DND-41 (cell line): ENCODE measurements around the gene LGR6.

Experiments used
- ATAC-seq: fragments of 200-7000 bp; cut with Tn5 transposase; 3 replicates; pipeline ENCODE4 v1.9.1; 2021; ENCODE audit warnings: low read depth; ENCODE audit not compliant: insufficient read depth
- DNase-seq: peaks from one replicate; pipeline ENCODE4 v3.0.0-alpha.2; 2020
- H2AFZ ChIP-seq: 2 replicates; pipeline ENCODE4 v1.6.0; 2012; ENCODE audit warnings: low read depth, low read length
- H3K27ac ChIP-seq: 2 replicates; pipeline ENCODE4 v1.5.1; 2012; ENCODE audit warnings: low read length, inconsistent platforms
- H3K27me3 ChIP-seq: fragments of 200-600 bp; sonication (generic); 2 replicates; pipeline ENCODE4 v1.6.0; 2012; ENCODE audit warnings: low read length, mild to moderate bottlenecking, inconsistent platforms; ENCODE audit not compliant: insufficient read depth, poor library complexity
- H3K36me3 ChIP-seq: 2 replicates; pipeline ENCODE4 v1.5.1; 2012; ENCODE audit warnings: low read length, inconsistent platforms; ENCODE audit not compliant: insufficient read depth
- H3K4me1 ChIP-seq: 2 replicates; pipeline ENCODE4 v1.5.1; 2012; ENCODE audit warnings: mild to moderate bottlenecking, low read length; ENCODE audit not compliant: insufficient read depth
- H3K4me2 ChIP-seq: 2 replicates; pipeline ENCODE4 v1.6.0; 2012; ENCODE audit warnings: mild to moderate bottlenecking, moderate library complexity, low read length, inconsistent platforms; ENCODE audit not compliant: insufficient read depth
- H3K4me3 ChIP-seq, 2 experiments: fragments of 200-600 bp in 1 of 2; shearing (Covaris generic) in 1 of 2; 2 replicates each; pipeline ENCODE4 v1.5.1; 2012 to 2016; ENCODE audit warnings: inconsistent platforms in 2 of 2, low read length in 2 of 2, mild to moderate bottlenecking in 2 of 2, low read depth in 1 of 2, moderate library complexity in 1 of 2
- H3K79me2 ChIP-seq: 2 replicates; pipeline ENCODE4 v1.6.0; 2012; ENCODE audit warnings: low read length, inconsistent platforms; ENCODE audit not compliant: insufficient read depth
- H3K9ac ChIP-seq: 2 replicates; pipeline ENCODE4 v1.6.0; 2012; ENCODE audit warnings: low read depth, mild to moderate bottlenecking, inconsistent platforms, low read length, moderate library complexity
- H3K9me3 ChIP-seq: 2 replicates; pipeline ENCODE4 v1.5.1; 2012; ENCODE audit warnings: low read length, moderate library complexity, mild to moderate bottlenecking, inconsistent platforms; ENCODE audit not compliant: insufficient read depth, severe bottlenecking
- H4K20me1 ChIP-seq: 2 replicates; pipeline ENCODE4 v1.6.0; 2012; ENCODE audit warnings: low read length; ENCODE audit not compliant: insufficient read depth
- CTCF ChIP-seq: IDR thresholded peaks from 2 replicates; pipeline ENCODE4 v1.5.1; 2012; ENCODE audit warnings: borderline replicate concordance, low read length, moderate library complexity, mild to moderate bottlenecking; ENCODE audit not compliant: poor library complexity, severe bottlenecking; ENCODE audit errors: extremely low read depth
- EZH2 ChIP-seq: IDR thresholded peaks from 3 replicates; pipeline ENCODE4 v1.6.1; 2012; ENCODE audit warnings: borderline replicate concordance, low read depth, mild to moderate bottlenecking, moderate library complexity, low read length, inconsistent platforms; ENCODE audit not compliant: severe bottlenecking

Gene LGR6

GRCh38 chr1:202279806-202280205, 86.2 kb downstream of the LGR6 start:
- H3K9ac ChIP-seq: no peak overlapping the region
- H3K79me2 ChIP-seq: no peaks in the 10 kb centered on the region
- TF ChIP-seq EZH2 (no peak), CTCF (no peak)
- no peak overlapping the region for H2AFZ ChIP-seq
- ATAC-seq (no peak), DNase-seq (no peak)
- peaks cover 9% of the 10 kb centered on the region for H3K27me3 ChIP-seq
- no peaks in the 10 kb centered on the region for H3K36me3 ChIP-seq
- no peak overlapping the region for H3K4me2 ChIP-seq
- no peak overlapping the region for H3K4me3 ChIP-seq
- no peaks in the 10 kb centered on the region for H3K9me3 ChIP-seq
- no peak overlapping the region for H3K27ac ChIP-seq
- H4K20me1 ChIP-seq: 0 out of 2 replicates have a peak, but pooled peaks cover 2% of the 10 kb centered on the region
- H3K4me1 ChIP-seq: no peaks in the 10 kb centered on the region

DNA sequence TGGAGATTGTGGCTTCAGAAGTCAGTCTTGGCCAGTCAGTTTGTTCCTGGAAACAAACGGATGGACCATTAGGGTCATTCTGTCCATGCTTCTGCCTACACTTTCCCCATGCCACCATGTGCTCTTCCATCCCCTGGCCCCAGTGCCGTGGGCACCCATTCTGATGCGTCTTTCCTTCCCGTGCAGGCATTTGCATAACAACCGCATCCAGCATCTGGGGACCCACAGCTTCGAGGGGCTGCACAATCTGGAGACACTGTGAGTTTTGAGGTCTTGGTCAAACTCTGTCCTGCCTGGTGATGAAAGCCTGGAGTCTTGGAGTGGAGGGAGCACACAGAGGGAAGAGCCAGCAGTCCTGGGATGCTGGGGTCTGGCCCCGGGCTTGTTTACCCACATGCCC, 87.0 kb downstream of the LGR6 start:
- 0 out of 2 replicates have a peak, but pooled peaks cover 2% of the 10 kb centered on the region for H4K20me1 ChIP-seq
- no peaks in the 10 kb centered on the region for H3K79me2 ChIP-seq
- no peak overlapping the region for H3K27ac ChIP-seq
- no peak overlapping the region for H3K9ac ChIP-seq
- no peak for TF ChIP-seq EZH2
- TF ChIP-seq CTCF: no peak
- no peak for ATAC-seq
- H3K9me3 ChIP-seq: no peaks in the 10 kb centered on the region
- no peaks in the 10 kb centered on the region for H3K36me3 ChIP-seq
- no peak for DNase-seq
- H3K4me2 ChIP-seq: no peak overlapping the region
- peaks cover 13% of the 10 kb centered on the region for H3K27me3 ChIP-seq
- no peak overlapping the region for H2AFZ ChIP-seq
- no peaks in the 10 kb centered on the region for H3K4me1 ChIP-seq
- H3K4me3 ChIP-seq: no peak overlapping the region

- no peak for DNase-seq
- Histone ChIP-seq H3K36me3 (no peaks in the 10 kb centered on the region), H4K20me1 (0 out of 2 replicates have a peak, but pooled peaks cover 2% of the 10 kb centered on the region), H3K9ac (no peak overlapping the region), H2AFZ (no peak overlapping the region), H3K9me3 (no peaks in the 10 kb centered on the region), H3K27ac (no peak overlapping the region), H3K4me2 (no peak overlapping the region), H3K4me1 (no peaks in the 10 kb centered on the region), H3K4me3 (no peak overlapping the region), H3K27me3 (peaks cover 9% of the 10 kb centered on the region), H3K79me2 (no peaks in the 10 kb centered on the region)
- no peak for ATAC-seq
- TF ChIP-seq CTCF (no peak), EZH2 (no peak)
These were observed 87.9 kb downstream of the LGR6 start for GRCh38 chr1:202281316-202282024.

- H3K4me1 ChIP-seq: no peaks in the 10 kb centered on the region
- no peaks in the 10 kb centered on the region for H3K36me3 ChIP-seq
- DNase-seq (no peak), ATAC-seq (no peak)
- H2AFZ ChIP-seq: no peak overlapping the region
- H3K79me2 ChIP-seq: no peaks in the 10 kb centered on the region
- H3K9me3 ChIP-seq: no peaks in the 10 kb centered on the region
- no peak for TF ChIP-seq EZH2
- TF ChIP-seq CTCF: no peak
- no peak overlapping the region for H3K27ac ChIP-seq
- 0 out of 2 replicates have a peak, but pooled peaks cover 2% of the 10 kb centered on the region for H4K20me1 ChIP-seq
- H3K9ac ChIP-seq: no peak overlapping the region
- peaks cover 8% of the 10 kb centered on the region for H3K27me3 ChIP-seq
- H3K4me3 ChIP-seq: no peak overlapping the region
- H3K4me2 ChIP-seq: no peak overlapping the region
These were observed 88.4 kb downstream of the LGR6 start for GRCh38 chr1:202282025-202282371.
